Bronchial epithelial cell (primary cell): ENCODE results near the gene SNX12. TPM values are rescaled to one million over a fixed set of nuclear protein-coding genes. Genes with fewer than 3 reads are reported as not detected.
A peak's percentile ranks its signal among the peaks of the same experiment; 100 is the strongest.

Experiments
- DNase-seq: peaks from one replicate; pipeline ENCODE4 v3.0.0-alpha.2; 2010; ENCODE audit warnings: low read depth
- FAIRE-seq: peaks from 2 replicates; lab custom pipeline; 2011; peaks lifted over from hg19 to GRCh38; lab: Jason Lieb, UNC
- H3K27me3 ChIP-seq: 2 replicates; pipeline ENCODE4 v1.5.1; 2011; ENCODE audit warnings: low read length; ENCODE audit not compliant: control insufficient read depth, insufficient read depth
- H3K36me3 ChIP-seq: 2 replicates; pipeline ENCODE4 v1.5.1; 2011; ENCODE audit warnings: low read length; ENCODE audit not compliant: control insufficient read depth, insufficient read depth
- H3K4me3 ChIP-seq: 2 replicates; pipeline ENCODE4 v1.5.1; 2011; ENCODE audit warnings: mild to moderate bottlenecking, low read depth, low read length, control low read depth
- total RNA-seq: library from RNA; depleted of rRNA; stranded (reverse); fragments of >200 nt; gene quantifications from 2 replicates; pipeline ENCODE4 v1.2.1, GENCODE V29; 2014
- TF ChIP-seq, protein P1 (sequence below): IDR thresholded peaks from 2 replicates; pipeline ENCODE4 v1.5.1; 2011; ENCODE audit warnings: mild to moderate bottlenecking, moderate library complexity, low read length, control low read depth, inconsistent platforms; ENCODE audit not compliant: insufficient read depth, severe bottlenecking

The SNX12 gene
- total RNA-seq, 1 donor from 2014 or later, result 75.3 TPM

DNA sequence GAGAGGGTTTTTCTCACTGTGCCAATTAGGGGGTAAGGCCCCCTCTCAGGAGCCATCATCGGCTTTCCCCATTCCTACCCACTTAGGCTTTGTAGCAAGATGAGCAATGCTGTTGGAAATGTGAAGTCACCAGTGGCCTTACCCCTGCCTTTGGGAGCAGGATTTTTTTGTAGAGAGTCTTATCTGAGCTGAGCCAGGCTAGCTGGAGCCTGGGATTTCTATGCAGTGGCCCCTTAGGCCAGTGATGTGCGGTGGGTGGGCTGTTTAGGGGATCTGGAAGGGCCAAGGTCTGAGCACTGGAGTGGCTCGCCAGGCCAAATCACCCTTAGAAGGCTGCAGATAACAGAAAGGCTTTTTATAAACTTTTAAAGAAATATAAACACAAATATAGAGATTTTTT, 34.2 kb upstream of the SNX12 start:
- no peaks in the 10 kb centered on the region for H3K27me3 ChIP-seq
- FAIRE-seq (peak; percentile 13), DNase-seq (no peak)
- no peak overlapping the region for H3K4me3 ChIP-seq
- no peaks in the 10 kb centered on the region for H3K36me3 ChIP-seq
- TF ChIP-seq, protein P1, sequence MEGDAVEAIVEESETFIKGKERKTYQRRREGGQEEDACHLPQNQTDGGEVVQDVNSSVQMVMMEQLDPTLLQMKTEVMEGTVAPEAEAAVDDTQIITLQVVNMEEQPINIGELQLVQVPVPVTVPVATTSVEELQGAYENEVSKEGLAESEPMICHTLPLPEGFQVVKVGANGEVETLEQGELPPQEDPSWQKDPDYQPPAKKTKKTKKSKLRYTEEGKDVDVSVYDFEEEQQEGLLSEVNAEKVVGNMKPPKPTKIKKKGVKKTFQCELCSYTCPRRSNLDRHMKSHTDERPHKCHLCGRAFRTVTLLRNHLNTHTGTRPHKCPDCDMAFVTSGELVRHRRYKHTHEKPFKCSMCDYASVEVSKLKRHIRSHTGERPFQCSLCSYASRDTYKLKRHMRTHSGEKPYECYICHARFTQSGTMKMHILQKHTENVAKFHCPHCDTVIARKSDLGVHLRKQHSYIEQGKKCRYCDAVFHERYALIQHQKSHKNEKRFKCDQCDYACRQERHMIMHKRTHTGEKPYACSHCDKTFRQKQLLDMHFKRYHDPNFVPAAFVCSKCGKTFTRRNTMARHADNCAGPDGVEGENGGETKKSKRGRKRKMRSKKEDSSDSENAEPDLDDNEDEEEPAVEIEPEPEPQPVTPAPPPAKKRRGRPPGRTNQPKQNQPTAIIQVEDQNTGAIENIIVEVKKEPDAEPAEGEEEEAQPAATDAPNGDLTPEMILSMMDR, result no peak

DNA sequence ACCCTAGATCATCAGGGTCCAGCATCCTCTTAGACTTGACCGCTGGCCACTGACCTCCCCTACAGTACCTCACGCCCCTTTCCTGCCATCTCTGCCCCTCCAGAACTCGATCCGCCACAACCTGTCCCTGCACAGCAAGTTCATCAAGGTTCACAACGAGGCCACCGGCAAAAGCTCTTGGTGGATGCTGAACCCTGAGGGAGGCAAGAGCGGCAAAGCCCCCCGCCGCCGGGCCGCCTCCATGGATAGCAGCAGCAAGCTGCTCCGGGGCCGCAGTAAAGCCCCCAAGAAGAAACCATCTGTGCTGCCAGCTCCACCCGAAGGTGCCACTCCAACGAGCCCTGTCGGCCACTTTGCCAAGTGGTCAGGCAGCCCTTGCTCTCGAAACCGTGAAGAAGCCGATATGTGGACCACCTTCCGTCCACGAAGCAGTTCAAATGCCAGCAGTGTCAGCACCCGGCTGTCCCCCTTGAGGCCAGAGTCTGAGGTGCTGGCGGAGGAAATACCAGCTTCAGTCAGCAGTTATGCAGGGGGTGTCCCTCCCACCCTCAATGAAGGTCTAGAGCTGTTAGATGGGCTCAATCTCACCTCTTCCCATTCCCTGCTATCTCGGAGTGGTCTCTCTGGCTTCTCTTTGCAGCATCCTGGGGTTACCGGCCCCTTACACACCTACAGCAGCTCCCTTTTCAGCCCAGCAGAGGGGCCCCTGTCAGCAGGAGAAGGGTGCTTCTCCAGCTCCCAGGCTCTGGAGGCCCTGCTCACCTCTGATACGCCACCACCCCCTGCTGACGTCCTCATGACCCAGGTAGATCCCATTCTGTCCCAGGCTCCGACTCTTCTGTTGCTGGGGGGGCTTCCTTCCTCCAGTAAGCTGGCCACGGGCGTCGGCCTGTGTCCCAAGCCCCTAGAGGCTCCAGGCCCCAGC, 32.7 kb upstream of the SNX12 start:
- FAIRE-seq (no peak), DNase-seq (no peak)
- H3K4me3 ChIP-seq, result no peak overlapping the region
- no peaks in the 10 kb centered on the region for H3K36me3 ChIP-seq
- H3K27me3 ChIP-seq, result no peaks in the 10 kb centered on the region
- TF ChIP-seq, protein P1, result no peak

DNA sequence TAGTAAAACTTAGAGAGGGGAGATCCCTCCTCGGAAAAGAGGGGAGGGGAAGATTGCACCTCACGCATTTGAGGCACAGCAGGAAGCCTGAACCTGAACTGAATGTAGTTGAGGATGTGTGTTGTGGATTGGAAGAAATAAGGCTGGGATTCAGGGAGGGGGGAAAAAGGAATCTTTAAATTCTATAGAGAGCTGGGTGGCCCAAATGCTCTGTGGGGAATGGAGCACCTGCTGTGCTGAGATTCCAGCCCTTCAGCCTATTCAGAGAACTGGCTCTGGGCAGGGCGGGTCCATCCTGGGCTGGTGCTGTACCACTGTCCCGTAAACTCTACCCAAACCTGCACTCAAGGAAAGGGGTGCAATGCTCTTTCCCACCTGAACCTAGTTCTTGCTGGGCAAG, 31.6 kb upstream of the SNX12 start:
- Histone ChIP-seq H3K4me3 (no peak overlapping the region), H3K27me3 (no peaks in the 10 kb centered on the region), H3K36me3 (no peaks in the 10 kb centered on the region)
- FAIRE-seq, result no peak
- no peak for DNase-seq
- TF ChIP-seq, protein P1, result no peak

DNA sequence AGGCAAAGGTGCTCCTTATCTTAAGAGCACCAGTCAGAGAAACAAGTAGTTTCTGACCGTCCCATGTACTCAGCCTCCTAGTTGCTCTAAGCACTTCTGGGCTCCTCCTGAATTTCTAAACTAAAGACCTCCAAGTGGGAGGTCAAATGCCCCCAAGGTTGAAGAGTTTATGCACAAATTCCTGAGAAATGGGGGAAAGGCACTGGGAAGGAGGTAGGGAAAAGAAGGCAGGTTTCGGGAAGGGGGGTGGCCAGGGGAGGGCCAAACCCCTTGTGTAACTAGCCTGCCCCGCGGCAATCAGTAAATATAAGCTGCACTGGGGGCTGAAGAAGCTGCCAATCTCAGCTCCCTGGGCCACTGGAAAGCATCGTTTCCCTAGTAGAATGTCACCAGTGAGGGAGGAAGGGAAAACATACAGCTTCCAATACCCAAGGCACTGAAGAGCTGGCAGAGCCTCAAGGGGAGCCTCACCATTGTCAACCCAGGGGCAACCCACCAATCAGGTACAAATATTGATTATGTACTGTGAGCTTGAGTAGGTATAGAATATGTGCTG, 30.9 kb upstream of the SNX12 start:
- FAIRE-seq, result no peak
- Histone ChIP-seq H3K27me3 (no peaks in the 10 kb centered on the region), H3K4me3 (no peak overlapping the region), H3K36me3 (no peaks in the 10 kb centered on the region)
- DNase-seq, result no peak
- TF ChIP-seq, protein P1, result no peak

DNA sequence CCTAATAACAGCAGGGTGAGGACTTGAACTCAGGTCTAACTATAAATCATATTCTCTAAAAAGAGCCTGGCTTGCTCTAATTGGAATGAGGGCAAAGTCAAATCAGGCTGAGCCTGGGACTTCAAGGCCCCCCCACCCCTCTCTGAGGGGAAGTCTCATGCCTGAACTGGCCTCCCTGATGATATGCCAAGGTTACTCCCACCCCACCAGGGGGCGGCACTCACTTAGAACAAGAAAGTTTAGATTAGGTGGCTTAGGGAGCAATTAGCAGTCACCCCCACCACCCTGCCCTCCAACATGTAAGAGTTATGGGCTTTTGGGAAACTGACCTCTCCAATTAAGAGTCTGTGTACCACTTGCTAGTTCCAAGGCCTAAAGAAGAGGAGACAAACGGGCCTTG, 30.2 kb upstream of the SNX12 start:
- FAIRE-seq (no peak), DNase-seq (peak; percentile 13)
- TF ChIP-seq, protein P1, result peak; percentile 34
- Histone ChIP-seq H3K36me3 (no peaks in the 10 kb centered on the region), H3K4me3 (no peak overlapping the region), H3K27me3 (no peaks in the 10 kb centered on the region)
